Activated CD4-positive, alpha-beta T cell treated with anti-CD3 and anti-CD28 coated beads, Interleukin-2, amount 50 U/mL, for 48 hours (primary cell): ENCODE results near the gene FLAD1.

Experiments
- DNase-seq, 2 experiments: peaks; one replicate each; pipeline ENCODE4 v3.0.0-alpha.2; 2020

Gene FLAD1

DNA sequence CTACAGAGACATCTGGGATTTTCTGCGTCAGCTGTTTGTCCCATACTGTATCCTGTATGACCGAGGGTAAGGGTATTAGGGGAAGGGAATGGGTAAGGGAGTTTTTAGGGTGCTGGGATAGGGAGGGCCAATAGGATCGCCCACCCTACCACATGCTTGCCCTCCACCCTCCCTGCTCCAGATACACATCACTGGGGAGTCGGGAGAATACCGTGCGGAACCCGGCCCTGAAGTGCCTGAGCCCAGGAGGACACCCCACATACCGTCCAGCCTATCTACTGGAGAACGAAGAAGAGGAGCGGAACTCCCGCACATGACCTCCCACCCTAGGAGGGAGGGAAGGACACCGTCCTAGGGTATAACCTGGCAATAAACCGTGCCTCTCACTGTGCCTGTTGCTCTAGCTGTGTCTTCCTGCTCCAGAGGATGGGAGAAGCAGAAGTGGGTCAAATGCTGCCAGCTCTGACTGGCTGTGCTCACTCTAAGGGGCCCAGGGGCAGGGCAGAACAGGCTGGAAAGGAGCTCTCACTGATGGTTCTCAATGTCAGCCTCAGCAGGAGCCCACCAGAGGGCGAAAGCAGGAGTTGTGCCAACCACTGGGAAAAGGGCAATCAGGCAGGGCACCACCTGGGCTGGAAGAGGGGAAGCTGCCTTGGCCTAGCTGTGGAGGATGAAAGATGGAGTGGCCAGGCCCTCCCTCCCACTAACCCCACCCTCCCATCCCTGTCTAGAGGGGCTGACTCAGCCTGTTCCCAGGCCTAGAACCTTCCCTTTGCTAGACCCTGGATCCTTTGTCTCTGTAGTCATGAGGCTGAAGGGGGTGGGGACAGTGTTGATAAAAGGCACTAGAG is 9.8 kb downstream of the FLAD1 start:
- peak in 1 of 2 experiments; percentile 15 for DNase-seq

DNA sequence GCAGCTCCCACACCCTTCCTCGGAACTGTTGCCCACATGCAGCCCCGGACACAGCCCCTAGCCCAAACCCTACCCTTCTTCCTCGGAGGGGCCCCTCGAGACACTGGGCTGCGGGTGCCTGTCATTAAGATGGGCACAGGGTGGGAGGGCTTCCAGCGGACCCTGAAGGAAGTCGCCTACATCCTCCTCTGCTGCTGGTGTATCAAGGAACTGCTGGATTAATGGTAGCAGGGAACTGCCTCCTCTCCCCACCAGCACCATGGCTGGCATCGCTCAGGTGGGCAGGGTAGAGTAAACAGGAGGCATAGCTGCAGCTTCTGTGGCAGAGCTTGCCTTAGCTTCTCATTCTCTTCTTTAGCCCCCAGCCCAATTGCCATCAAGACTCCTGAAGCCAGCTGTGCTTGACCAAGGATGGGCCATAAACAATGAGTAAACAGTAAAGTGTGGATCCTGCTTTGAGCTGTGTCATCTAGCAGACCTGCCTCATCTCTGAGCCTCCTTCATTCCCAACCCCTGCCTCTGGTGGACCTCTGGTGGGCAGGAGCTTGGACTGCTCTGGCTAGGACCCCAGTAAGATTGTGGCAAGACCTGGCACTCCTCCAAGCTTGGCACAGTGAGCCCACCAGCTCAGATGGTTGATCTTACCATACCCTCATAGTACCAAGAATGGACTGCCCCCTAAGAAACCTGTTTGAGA is 10.6 kb downstream of the FLAD1 start, which contains the start of gene LENEP:
Gene LENEP, plus strand, starts transcription at position 15 of the 697 bp plus-strand sequence. Its CDS starts 22 bp downstream, at position 37.
- DNase-seq, result no peak

DNA sequence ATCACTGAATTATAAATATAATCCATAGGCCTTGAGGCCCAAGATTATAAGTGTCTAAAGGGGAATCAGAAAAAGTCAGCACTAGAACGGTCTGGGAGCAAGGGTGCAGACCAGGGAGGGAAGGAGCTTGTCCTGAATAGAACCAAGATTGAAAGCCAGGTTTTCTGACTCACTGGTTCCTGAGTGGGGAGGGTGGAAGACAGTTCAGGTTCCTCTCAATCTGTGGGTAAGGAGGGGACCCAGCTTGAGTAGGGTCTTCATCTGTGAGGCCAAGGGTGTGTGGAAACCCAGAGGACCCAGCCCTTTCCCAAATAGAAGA is 11.1 kb downstream of the FLAD1 start:
- DNase-seq, result no peak

DNA sequence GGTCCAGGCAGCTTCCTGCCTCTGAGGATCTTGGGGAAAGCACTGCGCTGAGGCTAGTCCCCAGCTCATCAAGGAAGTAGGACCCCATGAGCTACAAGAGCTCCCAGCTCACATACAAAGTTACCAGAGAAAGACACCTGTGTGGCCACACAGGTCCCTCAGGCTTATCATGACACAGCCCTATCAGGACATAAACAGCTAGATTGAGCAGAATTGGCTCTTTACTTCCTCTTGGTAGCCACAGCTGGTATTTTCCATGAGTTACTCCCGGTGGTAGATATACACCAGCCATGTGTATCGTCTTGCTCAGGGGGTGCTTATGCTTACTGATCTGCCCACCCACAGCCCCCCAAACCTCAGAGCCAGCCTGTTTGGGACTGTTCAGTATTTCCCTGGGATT is 11.4 kb downstream of the FLAD1 start:
- DNase-seq, result no peak

DNA sequence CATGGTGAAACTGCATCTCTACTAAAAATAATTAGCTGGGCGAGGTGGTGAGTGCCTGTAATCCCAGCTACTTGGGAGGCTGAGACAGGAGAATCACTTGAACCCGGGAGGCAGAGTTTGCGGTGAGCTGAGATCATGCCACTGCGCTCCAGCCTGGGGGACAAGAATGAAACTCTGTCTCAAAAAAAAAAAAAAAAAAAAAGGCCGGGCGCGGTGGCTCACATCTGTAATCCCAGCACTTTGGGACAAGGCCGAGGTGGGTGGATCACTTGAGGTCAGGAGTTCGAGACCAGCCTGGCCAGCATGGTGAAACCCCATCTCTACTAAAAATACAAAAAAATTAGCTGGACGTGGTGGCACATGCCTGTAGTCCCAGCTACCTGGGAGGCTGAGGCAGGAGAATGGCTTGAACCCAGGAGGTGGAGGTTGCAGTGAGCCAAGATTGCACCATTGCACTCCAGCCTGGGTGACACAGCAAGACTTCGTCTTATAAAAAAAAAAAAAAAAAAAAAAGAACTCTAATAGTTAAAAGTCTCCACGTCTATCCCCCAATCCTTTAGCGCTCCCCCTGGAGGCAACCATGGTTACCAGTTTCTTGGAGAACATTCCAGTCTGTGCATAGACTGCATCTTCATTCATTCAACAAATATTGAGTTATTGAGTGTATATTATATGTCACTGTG is 12.3 kb downstream of the FLAD1 start:
- DNase-seq, result peak in 1 of 2 experiments; percentile 34

DNA sequence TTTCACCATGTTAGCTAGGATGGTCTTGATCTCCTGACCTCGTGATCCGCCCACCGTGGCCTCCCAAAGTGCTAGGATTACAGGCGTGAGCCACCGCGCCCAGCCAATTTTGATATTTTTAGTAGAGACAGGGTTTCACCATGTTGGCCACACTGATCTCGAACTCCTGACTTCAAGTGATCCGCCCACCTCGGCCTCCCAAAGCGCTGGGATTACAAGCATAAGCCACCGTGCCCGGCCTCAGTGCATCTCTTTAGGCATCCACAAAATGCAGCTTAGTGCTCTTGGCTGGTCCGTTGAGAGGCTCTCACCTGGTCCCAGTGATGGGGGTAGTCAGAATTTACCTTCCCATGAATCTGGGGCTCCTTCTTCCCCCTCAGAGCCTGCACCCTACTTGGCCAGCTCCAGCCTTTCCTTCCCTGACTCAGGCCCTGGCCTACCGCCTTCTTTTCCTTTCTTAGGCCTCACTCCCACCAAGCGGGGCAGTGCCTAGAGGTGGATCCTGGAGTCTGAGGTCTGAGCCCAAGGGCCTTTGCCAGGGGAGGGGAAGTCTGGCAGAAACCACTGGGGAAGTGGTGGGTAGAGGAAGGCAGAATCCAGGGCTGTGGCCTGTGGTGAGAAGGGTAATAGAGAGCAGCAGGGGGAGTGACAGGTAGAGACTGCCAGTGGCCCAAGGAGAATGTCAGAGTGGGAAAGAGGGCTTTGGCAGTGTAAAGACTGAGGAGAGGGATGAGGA is 14.0 kb downstream of the FLAD1 start:
- no peak for DNase-seq

DNA sequence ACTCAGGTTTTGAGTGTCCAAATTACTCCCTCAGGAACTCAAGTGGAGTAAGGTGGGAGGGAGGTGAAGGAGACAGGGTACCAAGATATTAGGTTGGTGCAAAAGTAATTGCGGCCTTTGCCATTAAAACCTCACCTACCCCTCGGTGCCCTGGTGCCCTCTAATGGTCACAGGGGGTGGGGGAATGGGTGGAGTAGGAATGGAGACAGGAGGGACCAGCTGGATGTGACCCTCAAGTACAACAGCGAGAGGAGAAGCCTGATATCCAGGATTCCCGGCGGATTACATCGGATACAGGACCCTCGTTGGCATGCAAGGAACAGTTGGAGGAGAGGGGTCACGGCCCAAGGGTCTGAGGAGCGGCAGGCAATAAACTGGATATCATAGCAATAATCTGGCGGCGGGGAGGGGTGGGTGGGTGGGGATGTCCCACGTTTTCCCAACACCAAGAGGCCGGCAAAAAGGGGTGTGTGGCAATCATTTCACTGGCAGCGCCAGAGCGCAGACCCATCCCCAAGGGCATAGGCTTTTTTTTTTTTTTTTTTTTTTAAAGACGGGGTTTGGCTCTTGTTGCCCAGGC is 15.1 kb downstream of the FLAD1 start:
- DNase-seq, result no peak

DNA sequence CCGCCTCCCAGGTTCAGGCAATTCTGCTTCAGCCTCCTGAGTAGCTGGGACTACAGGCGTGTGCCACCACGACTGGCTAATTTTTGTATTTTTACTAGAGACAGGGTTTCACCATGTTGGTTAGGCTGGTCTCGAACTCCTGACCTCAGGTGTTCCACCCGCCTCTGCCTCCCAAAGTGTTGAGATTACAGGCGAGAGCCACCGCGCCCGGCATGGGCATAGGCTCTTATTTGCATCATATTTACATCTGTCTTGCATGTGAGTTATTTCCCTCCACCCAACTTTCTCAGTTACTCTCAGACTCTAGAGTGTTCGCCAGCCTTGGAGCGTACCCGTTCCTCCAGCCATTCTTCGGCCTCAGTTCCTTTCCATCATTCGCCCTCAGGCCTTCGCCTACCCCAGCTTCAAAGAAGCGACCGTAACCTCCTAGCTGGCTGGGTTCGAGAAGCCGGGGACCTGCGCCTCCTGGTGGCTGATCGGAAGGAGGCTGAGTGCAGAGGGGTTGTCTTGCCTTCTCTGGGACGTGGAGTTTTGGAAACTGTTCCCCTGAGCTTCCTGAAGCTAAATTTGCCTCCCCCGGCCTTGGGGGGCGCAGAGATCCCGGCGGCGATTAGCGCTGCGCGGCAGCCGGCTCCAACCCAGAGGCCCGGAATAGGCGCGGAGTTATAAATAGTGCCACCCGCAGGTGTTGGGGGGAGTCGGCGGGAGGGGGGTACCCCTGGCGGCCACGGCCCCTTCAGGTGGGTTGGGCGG is 15.8 kb downstream of the FLAD1 start:
- DNase-seq, result peak; percentile 86 to 88

DNA sequence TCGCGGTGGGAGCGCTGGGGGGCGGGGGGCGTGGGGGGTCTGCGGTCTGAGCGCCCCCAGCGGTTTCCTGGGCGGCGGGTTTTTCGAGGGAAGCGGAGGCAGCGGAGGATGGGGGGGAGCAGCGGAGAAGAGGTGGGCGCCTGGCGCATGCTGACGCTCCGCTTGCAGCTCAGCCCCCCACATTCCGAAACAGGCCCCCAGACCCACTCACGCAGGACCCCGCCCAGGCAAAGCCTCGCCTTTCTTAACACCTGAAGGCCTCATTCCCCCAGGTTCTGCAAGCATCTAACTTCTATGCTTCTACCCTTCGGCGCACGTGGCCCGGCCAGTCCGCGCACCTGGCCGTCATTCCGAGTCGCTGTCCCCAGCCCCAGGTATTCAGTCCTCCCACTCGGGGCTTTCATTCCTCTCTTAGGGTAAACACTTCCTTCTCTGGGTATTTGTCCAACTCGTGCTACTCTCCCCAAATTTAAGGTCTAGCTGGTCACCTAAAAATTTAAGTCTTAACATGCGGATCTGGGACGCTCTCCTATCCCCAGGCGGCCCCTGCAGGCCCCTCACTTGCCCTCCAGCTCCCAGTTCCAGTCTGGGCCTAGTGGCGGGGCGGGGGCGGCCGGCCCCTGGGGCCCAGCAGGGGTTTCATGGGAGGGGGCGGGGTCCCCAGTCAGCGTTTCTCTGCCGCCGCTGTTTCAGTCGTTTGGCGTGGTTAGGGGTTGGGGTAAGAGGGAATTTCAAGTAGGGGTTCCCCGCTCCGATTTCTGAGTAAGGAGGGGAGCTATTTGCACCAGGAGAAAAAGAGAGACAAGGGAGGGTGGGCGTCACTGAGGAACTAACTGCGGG is 16.6 kb downstream of the FLAD1 start:
- DNase-seq, result peak; percentile 80 to 85

DNA sequence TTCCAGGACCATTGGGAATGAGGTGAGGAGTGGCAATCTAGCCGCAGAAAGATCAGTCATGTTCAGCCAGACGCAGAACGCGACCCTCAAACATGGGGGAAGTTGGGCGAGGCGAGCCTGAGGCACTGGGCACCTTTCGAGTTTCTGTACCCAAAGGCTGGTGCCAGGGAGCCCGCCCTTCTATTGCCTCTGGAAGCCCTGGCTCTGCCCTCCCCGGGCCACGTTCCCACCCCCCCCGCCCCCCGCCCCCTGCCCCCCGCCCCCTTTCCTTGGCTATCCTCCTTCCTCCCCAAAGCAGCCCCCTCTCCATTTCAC is 17.2 kb downstream of the FLAD1 start:
- no peak for DNase-seq

DNA sequence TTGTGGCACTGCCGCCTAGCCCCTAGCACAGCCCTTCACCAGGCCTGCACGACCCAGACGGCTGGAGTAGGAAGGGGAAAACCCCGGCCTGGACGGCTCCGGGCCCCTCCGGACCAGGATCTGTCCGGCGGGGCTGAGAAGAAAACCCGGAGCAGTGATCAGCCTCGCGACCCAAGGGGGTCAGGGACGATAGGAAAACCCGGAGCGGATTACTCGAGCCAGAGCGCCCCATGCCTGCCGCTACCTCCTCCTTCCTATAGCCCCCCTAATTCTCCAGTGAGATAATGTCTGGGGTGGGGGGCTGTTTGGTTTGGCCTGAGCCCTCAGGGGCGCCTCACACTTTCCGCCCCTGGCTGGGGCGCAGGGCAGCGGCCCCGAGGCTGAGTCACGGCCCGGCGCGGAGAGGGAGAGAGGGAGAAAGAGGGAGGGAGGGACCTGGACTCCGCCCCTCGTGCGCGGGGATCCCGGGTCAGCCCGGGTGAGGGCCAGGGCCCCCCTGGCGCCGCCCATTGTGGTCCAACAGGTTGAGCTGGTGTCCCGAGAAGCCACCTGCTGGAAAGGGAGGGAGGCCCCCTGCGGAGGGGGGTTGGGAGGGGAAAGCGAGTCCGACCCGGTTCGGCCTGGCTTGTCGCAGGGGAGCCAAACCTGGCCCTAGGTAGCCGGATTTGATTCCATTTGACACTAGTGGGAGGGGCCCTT is 17.7 kb downstream of the FLAD1 start:
- peak; percentile 93 to 95 for DNase-seq

DNA sequence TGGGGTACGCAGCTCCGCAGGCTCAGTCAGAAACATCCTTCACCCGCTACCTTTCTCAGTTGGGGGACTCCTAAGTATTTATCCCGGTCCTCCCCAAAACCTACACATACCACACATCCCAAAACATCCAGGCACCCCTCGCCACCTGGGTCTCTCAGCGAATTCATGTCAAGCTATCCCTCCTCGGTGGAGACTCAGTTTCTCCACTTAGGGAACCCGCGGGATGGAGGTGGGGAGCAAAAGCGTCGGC is 18.2 kb downstream of the FLAD1 start:
- DNase-seq, result no peak

DNA sequence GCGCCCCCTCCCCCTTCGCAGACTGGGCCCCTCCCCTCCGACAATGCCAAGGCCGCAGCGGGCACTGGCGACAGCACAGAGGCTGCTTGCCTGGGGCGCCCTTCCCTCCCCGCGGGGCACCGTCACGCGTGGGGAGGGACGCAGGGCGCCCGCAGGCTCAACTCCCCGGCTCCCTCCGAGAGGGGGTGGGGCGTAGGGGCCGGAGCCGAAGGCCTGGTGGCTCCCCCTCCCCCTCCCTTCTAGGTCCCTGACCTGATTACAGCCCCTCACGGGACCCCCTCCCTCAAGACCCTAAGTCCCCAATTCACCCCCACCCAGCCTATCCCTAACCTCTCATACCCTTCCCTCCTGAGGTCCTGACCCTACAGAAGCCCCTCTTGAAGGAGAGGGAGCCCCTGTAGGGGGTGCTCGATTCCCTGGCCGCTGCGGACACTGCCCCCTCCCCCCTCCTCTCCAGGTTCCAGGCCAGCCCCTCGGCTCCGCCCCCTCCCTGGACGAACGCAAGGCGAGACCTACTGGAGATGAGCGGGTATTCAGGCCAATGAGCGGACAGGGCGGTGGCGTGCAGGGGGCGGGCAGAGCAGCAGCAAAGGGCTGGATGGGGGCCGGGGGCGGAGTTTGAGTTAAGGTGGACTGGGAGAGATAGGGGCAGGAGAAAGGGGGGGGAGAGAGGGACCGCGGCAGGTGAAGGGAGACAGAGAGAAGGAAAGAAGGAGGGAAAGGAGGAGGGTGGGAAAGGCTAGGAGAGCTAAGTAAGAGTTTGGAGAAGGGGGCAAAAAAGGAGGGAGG is 18.7 kb downstream of the FLAD1 start:
- DNase-seq, result peak; percentile 100

DNA sequence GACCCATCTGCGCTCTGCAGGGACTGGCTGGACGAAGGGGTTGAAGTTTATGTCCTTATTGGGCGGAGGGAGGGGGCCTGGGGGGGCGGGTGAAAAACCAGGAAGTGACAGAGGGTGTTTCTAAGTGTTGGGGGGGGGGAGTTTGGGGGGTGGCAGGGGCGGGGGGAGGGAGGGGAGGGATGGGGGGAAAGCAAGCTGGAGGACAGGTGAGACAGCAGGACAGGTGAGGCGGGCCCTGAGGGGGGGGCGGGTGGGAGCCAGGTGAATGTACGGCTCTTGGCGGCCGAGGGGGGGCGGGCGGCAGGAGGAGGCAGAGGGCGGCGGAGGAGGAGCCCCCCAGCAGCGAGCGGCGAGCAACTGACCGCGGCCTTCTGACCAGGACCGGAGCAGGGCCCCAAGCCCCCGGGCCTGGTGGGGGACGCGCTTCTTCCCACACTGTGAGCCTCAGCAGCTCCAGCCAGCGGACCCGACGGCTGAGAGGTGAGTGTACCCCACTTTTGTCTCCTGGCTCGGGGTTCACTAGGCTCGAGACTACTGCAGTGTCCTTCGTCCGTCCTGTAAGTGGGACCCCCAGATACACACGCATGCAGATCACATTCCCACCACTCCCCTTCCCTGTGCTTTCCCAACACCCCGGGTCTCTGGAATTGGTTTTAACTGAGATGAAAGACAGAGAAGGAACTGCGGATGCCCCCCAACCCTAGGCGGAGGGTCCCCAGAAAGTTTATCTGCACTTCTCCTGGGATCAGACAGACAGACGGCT is 19.5 kb downstream of the FLAD1 start, which contains the start of gene ZBTB7B:
Gene ZBTB7B, plus strand, starts transcription at position 339 of the 763 bp plus-strand sequence. CDS start 11,859 bp downstream, outside the sequence.
- DNase-seq, result peak in 1 of 2 experiments; percentile 29

DNA sequence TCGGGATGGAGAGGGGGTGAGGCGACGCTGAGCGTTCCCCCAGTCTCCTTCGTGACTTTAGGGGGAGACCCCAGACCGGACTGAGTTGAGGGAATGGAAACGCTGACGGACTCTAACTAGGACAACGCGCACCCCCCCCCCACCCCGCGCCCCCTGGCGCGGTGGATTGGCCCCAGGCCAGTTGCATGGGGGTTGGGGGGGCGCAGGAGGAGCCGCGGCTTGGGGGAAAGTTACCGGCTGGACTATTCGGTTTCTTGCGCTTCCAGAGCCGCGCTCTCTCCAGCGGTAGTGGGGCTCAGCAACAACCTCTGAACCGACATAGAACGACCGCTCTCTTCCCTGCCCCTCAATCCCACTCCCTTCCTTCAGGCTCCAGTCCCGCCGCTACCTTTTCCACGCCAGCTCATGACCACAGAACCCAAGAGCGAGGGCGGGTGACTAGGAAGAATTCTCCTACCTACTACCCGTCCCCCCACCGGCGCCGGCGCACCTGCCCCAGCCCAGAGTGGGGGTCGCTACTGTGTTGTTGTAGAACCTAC is 20.2 kb downstream of the FLAD1 start:
- peak in 1 of 2 experiments; percentile 48 for DNase-seq

DNA sequence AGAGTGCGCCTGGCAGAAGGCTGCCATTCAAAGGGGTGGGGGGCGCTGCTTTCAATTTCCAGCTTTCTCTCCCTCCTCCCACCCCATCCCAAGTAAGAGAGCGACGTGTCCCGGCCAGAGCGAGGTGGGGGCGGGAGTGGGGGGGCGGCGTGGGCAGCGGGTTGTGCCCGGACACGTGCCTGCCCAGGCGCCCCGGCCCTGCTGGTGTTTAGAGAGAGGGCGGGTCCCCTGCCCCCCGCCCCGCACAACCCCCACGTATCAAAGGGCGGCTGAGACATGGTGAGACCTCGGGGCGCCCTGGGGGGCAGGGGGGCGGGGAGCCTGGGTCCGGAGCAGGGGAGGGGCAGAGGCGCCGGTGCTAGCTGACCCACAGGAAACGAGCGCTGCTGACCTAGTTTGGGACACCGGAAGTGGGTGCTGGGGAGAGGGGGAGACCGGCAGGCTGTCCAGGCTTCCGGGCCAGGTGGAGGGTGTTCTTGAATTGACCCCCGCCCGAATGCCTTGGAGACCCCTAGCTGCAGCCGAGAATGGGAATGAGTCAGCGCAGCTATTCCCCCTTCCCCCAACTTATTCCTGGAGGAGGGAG is 20.7 kb downstream of the FLAD1 start:
- DNase-seq, result peak in 1 of 2 experiments; percentile 47

DNA sequence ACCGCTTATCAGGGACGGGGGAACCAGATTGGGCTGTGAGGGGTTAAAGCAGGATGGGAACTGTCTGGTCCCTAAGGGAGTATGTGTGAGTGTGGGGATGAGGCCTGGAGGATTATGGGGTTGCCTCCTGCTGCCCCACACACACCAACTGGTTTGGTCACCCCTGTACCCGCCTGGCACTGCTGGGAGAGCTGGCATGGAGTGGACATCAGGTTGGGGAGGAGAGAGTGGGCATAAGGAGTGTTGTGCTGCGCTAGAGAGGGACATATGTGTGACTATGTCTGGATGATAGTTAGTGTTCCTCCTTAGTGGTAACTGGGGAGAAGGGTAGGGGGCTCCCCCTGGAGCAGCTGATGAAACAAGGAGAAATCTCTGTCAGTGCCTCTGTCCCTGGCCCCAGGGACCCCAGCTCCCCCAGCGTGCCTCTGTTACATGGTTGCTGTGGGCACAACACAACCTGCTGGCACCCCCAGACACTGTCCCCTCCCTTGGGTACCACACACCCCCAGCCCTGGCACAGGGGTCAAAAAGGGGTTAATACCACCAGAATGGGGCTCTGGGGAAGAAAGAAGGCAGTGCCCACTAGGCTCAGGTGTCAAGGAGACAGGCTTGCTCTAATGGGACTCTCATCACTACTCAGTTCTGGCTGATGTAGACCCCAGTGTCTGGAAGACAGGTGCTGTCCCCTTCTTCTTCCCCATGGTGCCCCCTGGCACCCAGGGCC is 21.4 kb downstream of the FLAD1 start:
- peak in 1 of 2 experiments; percentile 31 for DNase-seq
